ENCODE data around the gene WBP2.

WBP2 gene

GRCh38 chr17:75885431-75885830 is 30.3 kb upstream of the WBP2 start:
- no peak for DNase-seq (ENCODE audit: low spot score)
- no peak for TF ChIP-seq CTCF (IDR thresholded peaks at IDR 0.05; ENCODE audit: extremely low read depth, missing control alignments)

- no peak for TF ChIP-seq CTCF (IDR thresholded peaks at IDR 0.05; ENCODE audit: extremely low read depth, missing control alignments)
- DNase-seq (ENCODE audit: low spot score), result no peak
These were observed 26.7 kb upstream of the WBP2 start for GRCh38 chr17:75881678-75882454.

GRCh38 chr17:75880266-75880665 is 25.1 kb upstream of the WBP2 start:
- no peak for TF ChIP-seq CTCF (IDR thresholded peaks at IDR 0.05; ENCODE audit: extremely low read depth, missing control alignments)
- DNase-seq (ENCODE audit: low spot score), result no peak

GRCh38 chr17:75878174-75878998 is 23.3 kb upstream of the WBP2 start, which contains the start of gene TRIM47:
Gene TRIM47 (minus strand): TSS chr17:75878581. CDS start chr17:75878548, 33 bp downstream.
- DNase-seq (ENCODE audit: low spot score), result peak; percentile 60
- TF ChIP-seq CTCF (IDR thresholded peaks at IDR 0.05; ENCODE audit: extremely low read depth, missing control alignments), result no peak

- peak; percentile 85 for DNase-seq (ENCODE audit: low spot score)
- peak; percentile 18 for TF ChIP-seq CTCF (IDR thresholded peaks at IDR 0.05; ENCODE audit: extremely low read depth, missing control alignments)
These were observed 22.6 kb upstream of the WBP2 start for GRCh38 chr17:75877752-75878173.

- DNase-seq (ENCODE audit: low spot score), result no peak
- TF ChIP-seq CTCF (IDR thresholded peaks at IDR 0.05; ENCODE audit: extremely low read depth, missing control alignments), result no peak
These were observed 22.0 kb upstream of the WBP2 start for GRCh38 chr17:75876938-75877751.
